GM19238 (cell line): ENCODE data around the gene ADCY3.

Experiments
- DNase-seq: peaks from one replicate; pipeline ENCODE4 v3.0.0; 2011; ENCODE audit warnings: low spot score; ENCODE audit not compliant: insufficient read length

The ADCY3 gene

GRCh38 chr2:24771061-24771460, 149.0 kb downstream of the ADCY3 start:
- no peak for DNase-seq
